SU-DHL-6 (cell line): Measurements from ENCODE around the gene PRKACA.

ENCODE experiments used
- H2AFZ ChIP-seq: fragments of 200-600 bp; sonication (generic); 2 replicates; pipeline ENCODE4 v1.6.1; 2014; ENCODE audit warnings: low read depth, mild to moderate bottlenecking, moderate library complexity, mixed read lengths, antibody characterized with exemption, low read length; ENCODE audit not compliant: severe bottlenecking
- H3F3A ChIP-seq: fragments of 200-600 bp; shearing (Covaris generic); 2 replicates; pipeline ENCODE4 v1.6.0; 2016; ENCODE audit warnings: antibody characterized with exemption, mild to moderate bottlenecking; ENCODE audit not compliant: insufficient read depth
- H3K27ac ChIP-seq: fragments of 200-600 bp; sonication (generic); 2 replicates; pipeline ENCODE4 v1.5.1; 2016; ENCODE audit warnings: low read depth, mild to moderate bottlenecking, low read length, moderate library complexity, mixed read lengths
- H3K27me3 ChIP-seq: fragments of 200-600 bp; sonication (generic), shearing (Covaris generic); 2 replicates; pipeline ENCODE4 v1.6.0; 2014; ENCODE audit warnings: mild to moderate bottlenecking, low read length
- H3K36me3 ChIP-seq: fragments of 200-600 bp; sonication (generic); 2 replicates; pipeline ENCODE4 v1.6.1; 2014; ENCODE audit warnings: mild to moderate bottlenecking, low read length, mixed read lengths
- H3K4me2 ChIP-seq: fragments of 300-600, 200-600 bp; shearing (Covaris generic), sonication (generic); 2 replicates; pipeline ENCODE4 v1.6.0; 2014; ENCODE audit warnings: low read length, low read depth, mild to moderate bottlenecking; ENCODE audit not compliant: poor library complexity, severe bottlenecking
- H3K4me3 ChIP-seq: fragments of 200-600 bp; sonication (generic); 2 replicates; pipeline ENCODE4 v1.5.1; 2014; ENCODE audit warnings: antibody characterized with exemption, low read length, mild to moderate bottlenecking, mixed read lengths; ENCODE audit not compliant: insufficient read depth, poor library complexity, severe bottlenecking
- H3K79me2 ChIP-seq: fragments of 200-600 bp; sonication (generic); 2 replicates; pipeline ENCODE4 v1.6.1; 2014; ENCODE audit warnings: mild to moderate bottlenecking, low read length, moderate library complexity; ENCODE audit not compliant: insufficient read depth
- H3K9ac ChIP-seq: fragments of 200-600 bp; sonication (generic); 2 replicates; pipeline ENCODE4 v1.7.0; 2014; ENCODE audit warnings: mild to moderate bottlenecking, low read length
- H3K9me2 ChIP-seq: fragments of 200-600 bp; sonication (generic); replicated peaks from 2 replicates; pipeline ENCODE4 v1.6.1; 2014; ENCODE audit warnings: low read length; ENCODE audit not compliant: insufficient read depth
- H3K9me3 ChIP-seq: fragments of 200-600 bp; sonication (generic); 2 replicates; pipeline ENCODE4 v1.6.1; 2014; ENCODE audit warnings: low read length, mixed read lengths; ENCODE audit not compliant: insufficient read depth
- H4K20me1 ChIP-seq: fragments of 200-600 bp; sonication (generic); 2 replicates; pipeline ENCODE4 v1.6.1; 2014; ENCODE audit warnings: low read depth, mild to moderate bottlenecking, antibody characterized with exemption, low read length, moderate library complexity, mixed read lengths
- EZH2phosphoT487 ChIP-seq: fragments of 200-600 bp; sonication (generic), shearing (Covaris generic); conservative IDR thresholded peaks from 2 replicates; pipeline ENCODE4 v1.6.1; 2018; ENCODE audit warnings: mild to moderate bottlenecking, antibody characterized with exemption, low read length, moderate library complexity, mixed read lengths
- TF ChIP-seq, protein P1 (sequence below): fragments of 200-600 bp; sonication (generic); IDR thresholded peaks from one replicate; pipeline ENCODE4 v1.5.1; 2017; ENCODE audit warnings: antibody characterized with exemption, mild to moderate bottlenecking, low read length, moderate library complexity; ENCODE audit not compliant: insufficient read depth, poor library complexity, severe bottlenecking

The PRKACA gene

GRCh38 chr19:14135355-14135754 is 17.8 kb upstream of the PRKACA start:
- Histone ChIP-seq H3K9ac (peak overlapping the region; percentile 89), H3K36me3 (0 out of 2 replicates have a peak, but pooled peaks cover 5% of the 10 kb centered on the region), H3K4me2 (peak overlapping the region; percentile 80), H3K27me3 (no peaks in the 10 kb centered on the region), H3K27ac (peak overlapping the region; percentile 66), H3K9me3 (no peaks in the 10 kb centered on the region), H3F3A (0 out of 2 replicates have a peak, but pooled peaks cover 2% of the 10 kb centered on the region), H2AFZ (no peak overlapping the region), H3K79me2 (peaks cover 48% of the 10 kb centered on the region), H3K9me2 (no peaks in the 10 kb centered on the region), H4K20me1 (peaks cover 5% of the 10 kb centered on the region; the same call in 1 of the 2 replicates), H3K4me3 (peak overlapping the region; percentile 88)
- TF ChIP-seq, protein P1, sequence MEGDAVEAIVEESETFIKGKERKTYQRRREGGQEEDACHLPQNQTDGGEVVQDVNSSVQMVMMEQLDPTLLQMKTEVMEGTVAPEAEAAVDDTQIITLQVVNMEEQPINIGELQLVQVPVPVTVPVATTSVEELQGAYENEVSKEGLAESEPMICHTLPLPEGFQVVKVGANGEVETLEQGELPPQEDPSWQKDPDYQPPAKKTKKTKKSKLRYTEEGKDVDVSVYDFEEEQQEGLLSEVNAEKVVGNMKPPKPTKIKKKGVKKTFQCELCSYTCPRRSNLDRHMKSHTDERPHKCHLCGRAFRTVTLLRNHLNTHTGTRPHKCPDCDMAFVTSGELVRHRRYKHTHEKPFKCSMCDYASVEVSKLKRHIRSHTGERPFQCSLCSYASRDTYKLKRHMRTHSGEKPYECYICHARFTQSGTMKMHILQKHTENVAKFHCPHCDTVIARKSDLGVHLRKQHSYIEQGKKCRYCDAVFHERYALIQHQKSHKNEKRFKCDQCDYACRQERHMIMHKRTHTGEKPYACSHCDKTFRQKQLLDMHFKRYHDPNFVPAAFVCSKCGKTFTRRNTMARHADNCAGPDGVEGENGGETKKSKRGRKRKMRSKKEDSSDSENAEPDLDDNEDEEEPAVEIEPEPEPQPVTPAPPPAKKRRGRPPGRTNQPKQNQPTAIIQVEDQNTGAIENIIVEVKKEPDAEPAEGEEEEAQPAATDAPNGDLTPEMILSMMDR, result no peak
- TF ChIP-seq EZH2phosphoT487, result no peak

DNA sequence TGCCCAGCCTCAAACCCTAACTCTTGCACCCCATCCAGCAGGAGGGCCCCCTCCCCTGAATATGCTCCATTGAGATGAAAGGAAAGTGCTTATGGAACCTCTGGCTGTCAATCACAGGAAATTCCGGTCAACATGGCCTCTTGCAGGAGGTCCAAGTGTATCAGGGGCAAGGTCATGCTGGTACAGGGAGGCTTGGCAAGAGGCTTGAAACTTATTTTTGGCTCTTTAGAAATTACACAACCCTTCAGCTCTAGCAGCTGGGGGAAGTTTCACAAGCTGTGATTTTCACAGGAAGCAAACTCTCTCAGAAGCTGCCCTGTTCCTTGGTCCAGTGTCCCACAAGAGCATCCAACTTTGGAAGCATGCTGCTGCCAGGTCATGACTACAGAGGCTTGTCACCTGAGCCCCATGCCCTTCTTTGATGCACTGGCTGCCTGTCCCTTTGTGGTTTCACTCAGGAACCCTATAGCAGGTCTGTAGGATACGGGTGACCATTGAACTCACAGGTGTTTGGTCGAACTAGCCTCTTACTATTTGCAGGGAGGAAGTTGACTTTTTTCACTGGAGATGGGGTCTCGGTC is 10.5 kb upstream of the PRKACA start:
- no peaks in the 10 kb centered on the region for H3K9me3 ChIP-seq
- no peak overlapping the region for H2AFZ ChIP-seq
- H3K9ac ChIP-seq, result no peak overlapping the region
- H3K4me2 ChIP-seq, result no peak overlapping the region
- peaks cover 23% of the 10 kb centered on the region for H3K79me2 ChIP-seq
- H3K27ac ChIP-seq, result no peak overlapping the region
- H3K9me2 ChIP-seq, result no peaks in the 10 kb centered on the region
- no peak overlapping the region for H3K4me3 ChIP-seq
- 0 out of 2 replicates have a peak, but pooled peaks cover 4% of the 10 kb centered on the region for H3F3A ChIP-seq
- no peak for TF ChIP-seq EZH2phosphoT487
- TF ChIP-seq, protein P1, result no peak
- H4K20me1 ChIP-seq, result no peaks in the 10 kb centered on the region
- H3K27me3 ChIP-seq, result no peaks in the 10 kb centered on the region
- H3K36me3 ChIP-seq, result no peaks in the 10 kb centered on the region

DNA sequence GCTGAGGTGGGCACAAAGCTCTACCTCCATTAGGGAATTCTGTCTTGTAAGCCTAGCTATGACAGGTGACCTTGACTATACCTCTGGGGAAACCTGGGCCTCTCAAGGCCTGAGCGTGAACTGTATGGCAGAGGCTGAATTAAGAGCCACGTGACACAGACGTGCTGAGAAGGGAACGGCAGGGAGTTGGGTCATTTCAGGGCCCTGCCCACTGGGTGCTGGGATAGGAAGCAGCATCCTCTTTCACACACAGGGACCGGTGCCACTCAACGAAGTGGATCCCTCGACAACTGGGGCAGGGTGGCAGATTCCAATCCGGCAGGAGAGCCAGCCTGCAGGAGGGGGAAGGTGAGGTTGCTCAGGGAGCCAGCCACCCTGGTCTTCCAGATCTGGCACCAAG is 9.6 kb upstream of the PRKACA start:
- Histone ChIP-seq H3K4me2 (no peak overlapping the region), H3K9me2 (no peaks in the 10 kb centered on the region), H4K20me1 (no peaks in the 10 kb centered on the region), H3K4me3 (no peak overlapping the region), H3K27ac (no peak overlapping the region), H3K9me3 (no peaks in the 10 kb centered on the region), H3F3A (0 out of 2 replicates have a peak, but pooled peaks cover 5% of the 10 kb centered on the region), H3K36me3 (no peaks in the 10 kb centered on the region), H3K9ac (no peak overlapping the region), H3K27me3 (no peaks in the 10 kb centered on the region), H3K79me2 (peaks cover 16% of the 10 kb centered on the region), H2AFZ (no peak overlapping the region)
- TF ChIP-seq, protein P1, result no peak
- no peak for TF ChIP-seq EZH2phosphoT487
